GM12878 (cell line): ENCODE measurements around the gene STK17A. TPM values are rescaled to one million over a fixed set of nuclear protein-coding genes. Genes with fewer than 3 reads are reported as not detected.

Experiments
- ATAC-seq: fragments of 200-7000 bp; cut with Tn5 transposase; 3 replicates; pipeline ENCODE4 v1.9.1; 2020; ENCODE audit warnings: mild to moderate bottlenecking, moderate library complexity
- BruUV-seq: library from RNA; stranded (reverse); fragments of 400-500 nt; replicated peaks from 2 replicates; lab custom pipeline; 2021; lab: Mats Ljungman, UMichigan
- CTCF ChIA-PET: fragments of 300-600 bp; sonication (Branson Sonifier 250); formaldehyde crosslinking; extraction: SDS; loops from one replicate; lab custom pipeline; 2021; ENCODE audit warnings: inconsistent platforms; lab: Yijun Ruan, JAX
- POLR2A ChIA-PET: fragments of 350-600 bp; formaldehyde crosslinking; extraction: SDS; loops from one replicate; lab custom pipeline; 2021; ENCODE audit warnings: inconsistent platforms; lab: Charles Lee
- RAD21 ChIA-PET: fragments of 300-600 bp; sonication (Branson Sonifier 250); formaldehyde crosslinking; loops from one replicate; lab custom pipeline; 2023; ENCODE audit warnings: antibody characterized with exemption; ENCODE audit not compliant: unreplicated experiment; lab: Charles Lee
- SMC1A ChIA-PET: fragments of 300-600 bp; sonication (Branson Sonifier 250); formaldehyde crosslinking; loops from one replicate; lab custom pipeline; 2023; ENCODE audit not compliant: unreplicated experiment, uncharacterized antibody; lab: Charles Lee
- DNase-seq: peaks from one replicate; pipeline ENCODE4 v3.0.0-alpha.2; 2011; ENCODE audit warnings: low read depth, low spot score
- FAIRE-seq: peaks from 3 replicates; lab custom pipeline; 2011; peaks lifted over from hg19 to GRCh38; lab: Jason Lieb, UNC
- H2AFZ ChIP-seq: 2 replicates; pipeline ENCODE4 v1.6.0; 2011; ENCODE audit warnings: low read depth, low read length, control low read depth; ENCODE audit not compliant: control insufficient read depth
- H3K27ac ChIP-seq: 2 replicates; pipeline ENCODE4 v1.5.1; 2011; ENCODE audit warnings: control low read depth; ENCODE audit not compliant: control insufficient read depth, insufficient read depth
- H3K27me3 ChIP-seq, 2 experiments: replicated peaks in 1 of 2; 2 replicates each; pipeline versions ENCODE4 v1.6.0 to v1.6.1; 2011; ENCODE audit warnings: low read length in 1 of 2; ENCODE audit not compliant: control insufficient read depth in 2 of 2, insufficient read depth in 2 of 2
- H3K36me3 ChIP-seq, 2 experiments: 2 replicates each; pipeline ENCODE4 v1.5.1; 2011; ENCODE audit warnings: low read length in 1 of 2; ENCODE audit not compliant: control insufficient read depth in 2 of 2, insufficient read depth in 2 of 2
- H3K4me1 ChIP-seq: 2 replicates; pipeline ENCODE4 v1.6.1; 2011; ENCODE audit warnings: mild to moderate bottlenecking, low read length, moderate library complexity, mixed read lengths; ENCODE audit not compliant: control insufficient read depth, insufficient read depth
- H3K4me2 ChIP-seq: 2 replicates; pipeline ENCODE4 v1.6.0; 2011; ENCODE audit warnings: control low read depth; ENCODE audit not compliant: control insufficient read depth, insufficient read depth
- H3K4me3 ChIP-seq: fragments of 200-600 bp; sonication (generic); 2 replicates; pipeline ENCODE4 v1.5.1; 2016
- H3K79me2 ChIP-seq: 2 replicates; pipeline ENCODE4 v1.6.0; 2011; ENCODE audit warnings: low read length; ENCODE audit not compliant: control insufficient read depth, insufficient read depth
- H3K9ac ChIP-seq: 2 replicates; pipeline ENCODE4 v1.8.0; 2011; ENCODE audit warnings: low read length, control low read depth, mixed read lengths; ENCODE audit not compliant: control insufficient read depth, insufficient read depth
- H3K9me3 ChIP-seq: replicated peaks from 3 replicates; pipeline ENCODE4 v1.5.1; 2011; ENCODE audit warnings: mild to moderate bottlenecking, low read length; ENCODE audit not compliant: control insufficient read depth, insufficient read depth
- H4K20me1 ChIP-seq: 2 replicates; pipeline ENCODE4 v1.6.0; 2011; ENCODE audit not compliant: control insufficient read depth, insufficient read depth
- CBX5 ChIP-seq: sonication (generic); IDR thresholded peaks from 2 replicates; pipeline ENCODE4 v1.6.1; 2016; ENCODE audit warnings: low read depth, moderate library complexity, mild to moderate bottlenecking, inconsistent platforms
- IKZF2 ChIP-seq, 2 experiments: fragments of 450-650 bp; IDR thresholded peaks; 2 replicates each; pipeline ENCODE4 v1.6.1; 2017; ENCODE audit warnings: mild to moderate bottlenecking in 2 of 2, moderate library complexity in 2 of 2
- JUNB ChIP-seq: IDR thresholded peaks from 2 replicates; pipeline ENCODE4 v1.6.1; 2016; ENCODE audit warnings: antibody characterized with exemption, mild to moderate bottlenecking
- MTA2 ChIP-seq: fragments of 450-650 bp; IDR thresholded peaks from 2 replicates; pipeline ENCODE4 v1.6.1; 2016; ENCODE audit warnings: low read depth, mild to moderate bottlenecking, moderate library complexity
- MXI1 ChIP-seq: fragments of 150-350 bp; IDR thresholded peaks from 2 replicates; pipeline ENCODE4 v1.6.1; 2011; ENCODE audit warnings: low read depth, mild to moderate bottlenecking, inconsistent platforms, low read length, improper control_type of control experiment
- POU2F2 ChIP-seq: IDR thresholded peaks from 3 replicates; pipeline ENCODE4 v1.6.1; 2011; ENCODE audit warnings: low read depth, mild to moderate bottlenecking, low read length, borderline replicate concordance
- RUNX3 ChIP-seq: IDR thresholded peaks from 2 replicates; pipeline ENCODE4 v1.6.1; 2012; ENCODE audit warnings: low read length, inconsistent platforms
- WRNIP1 ChIP-seq: IDR thresholded peaks from 2 replicates; pipeline ENCODE4 v1.6.1; 2011; ENCODE audit warnings: low read depth, low read length, improper control_type of control experiment, borderline replicate concordance
- ZNF622 ChIP-seq: fragments of 450-650 bp; IDR thresholded peaks from 2 replicates; pipeline ENCODE4 v1.6.1; 2017; ENCODE audit warnings: mild to moderate bottlenecking, inconsistent platforms
- WGBS: methylation state at CpG from one replicate; pipeline ENCODE4 v1.1.6; 2016; ENCODE audit warnings: low lambda C conversion rate; ENCODE audit not compliant: insufficient replicate concordance, insufficient coverage; ENCODE audit errors: missing lambda C conversion rate; 5-methylcytosine and 5-hydroxymethylcytosine counted together
- in situ Hi-C: fragments of 300-500 bp; cut with MboI; formaldehyde crosslinking; loops from 9 replicates; pipeline ENCODE4 v1.14.3; 2018; ENCODE audit warnings: mixed read lengths
- intact Hi-C: fragments of 100-400 bp; cut with micrococcal nuclease; formaldehyde crosslinking; loops from one replicate; pipeline ENCODE4 v1.14.2; 2022; ENCODE audit not compliant: unreplicated experiment
- polyA plus RNA-seq, 11 experiments: library from polyadenylated mRNA; depleted of rRNA in 4 of 11; unstranded in 6 of 11; stranded (reverse) in 5 of 11; fragments of >200 nt; fragmentation: Nextera tagmentation in 4 of 11; fragmentation: Illumina TruSeq in 1 of 11; extraction: Ambion mirVana in 4 of 11; extraction: Trizol in 1 of 11; gene quantifications; 1 replicate in 1 of 11; 2 replicates in 10 of 11; pipeline versions ENCODE4 v1.2.1 to v1.2.3, GENCODE V29; 2011 to 2016; ENCODE audit warnings: inconsistent platforms in 2 of 11, missing spikeins in 2 of 11, low read depth in 1 of 11
- total RNA-seq, 4 experiments: library from RNA; depleted of rRNA in 3 of 4; stranded (reverse); fragments of >200 nt in 3 of 4; fragmentation: Illumina TruSeq in 1 of 4; extraction: Trizol in 1 of 4; gene quantifications; 2 replicates each; pipeline versions ENCODE4 v1.2.1 to v1.2.3, GENCODE V29; 2013 to 2021
- TF ChIP-seq, protein P1 (sequence below): fragments of 450-650 bp; IDR thresholded peaks from 2 replicates; pipeline ENCODE4 v1.6.1; 2018; ENCODE audit warnings: borderline replicate concordance, mild to moderate bottlenecking; ENCODE audit not compliant: partially characterized antibody

The STK17A gene
- total and polyA plus RNA-seq, 10 of the 15 experiments (the other 5 are each of a cell fraction or from before 2014, with no cell fraction given), result 18.5 to 91.6 (median 70.8) TPM

DNA sequence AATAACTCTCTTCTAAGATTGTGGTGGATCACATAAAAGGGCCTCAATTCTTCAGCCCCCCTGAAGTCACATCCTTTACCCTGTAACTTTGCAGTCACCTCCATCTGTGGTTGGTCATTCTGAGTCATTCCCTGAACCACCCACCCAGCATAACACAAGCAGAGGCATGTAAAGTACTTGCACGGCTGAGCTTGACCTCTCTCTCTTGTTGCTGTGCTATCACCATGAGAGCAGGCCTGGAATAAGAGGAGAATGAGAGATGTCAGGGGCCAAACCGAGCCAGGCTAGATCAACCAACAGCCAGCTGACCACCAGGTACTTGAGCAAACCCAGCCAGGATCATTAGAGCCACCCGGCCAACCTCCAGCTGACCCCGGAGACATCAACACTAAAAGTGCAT is 13.5 kb upstream of the STK17A start (continued):
- TF ChIP-seq, protein P1, sequence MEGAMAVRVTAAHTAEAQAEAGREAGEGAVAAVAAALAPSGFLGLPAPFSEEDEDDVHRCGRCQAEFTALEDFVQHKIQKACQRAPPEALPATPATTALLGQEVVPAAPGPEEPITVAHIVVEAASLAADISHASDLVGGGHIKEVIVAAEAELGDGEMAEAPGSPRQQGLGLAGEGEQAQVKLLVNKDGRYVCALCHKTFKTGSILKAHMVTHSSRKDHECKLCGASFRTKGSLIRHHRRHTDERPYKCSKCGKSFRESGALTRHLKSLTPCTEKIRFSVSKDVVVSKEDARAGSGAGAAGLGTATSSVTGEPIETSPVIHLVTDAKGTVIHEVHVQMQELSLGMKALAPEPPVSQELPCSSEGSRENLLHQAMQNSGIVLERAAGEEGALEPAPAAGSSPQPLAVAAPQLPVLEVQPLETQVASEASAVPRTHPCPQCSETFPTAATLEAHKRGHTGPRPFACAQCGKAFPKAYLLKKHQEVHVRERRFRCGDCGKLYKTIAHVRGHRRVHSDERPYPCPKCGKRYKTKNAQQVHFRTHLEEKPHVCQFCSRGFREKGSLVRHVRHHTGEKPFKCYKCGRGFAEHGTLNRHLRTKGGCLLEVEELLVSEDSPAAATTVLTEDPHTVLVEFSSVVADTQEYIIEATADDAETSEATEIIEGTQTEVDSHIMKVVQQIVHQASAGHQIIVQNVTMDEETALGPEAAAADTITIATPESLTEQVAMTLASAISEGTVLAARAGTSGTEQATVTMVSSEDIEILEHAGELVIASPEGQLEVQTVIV, result no peak
- TF ChIP-seq CBX5 (no peak), ZNF622 (no peak)
- TF ChIP-seq, all 136 proteins: peak for 39

DNA sequence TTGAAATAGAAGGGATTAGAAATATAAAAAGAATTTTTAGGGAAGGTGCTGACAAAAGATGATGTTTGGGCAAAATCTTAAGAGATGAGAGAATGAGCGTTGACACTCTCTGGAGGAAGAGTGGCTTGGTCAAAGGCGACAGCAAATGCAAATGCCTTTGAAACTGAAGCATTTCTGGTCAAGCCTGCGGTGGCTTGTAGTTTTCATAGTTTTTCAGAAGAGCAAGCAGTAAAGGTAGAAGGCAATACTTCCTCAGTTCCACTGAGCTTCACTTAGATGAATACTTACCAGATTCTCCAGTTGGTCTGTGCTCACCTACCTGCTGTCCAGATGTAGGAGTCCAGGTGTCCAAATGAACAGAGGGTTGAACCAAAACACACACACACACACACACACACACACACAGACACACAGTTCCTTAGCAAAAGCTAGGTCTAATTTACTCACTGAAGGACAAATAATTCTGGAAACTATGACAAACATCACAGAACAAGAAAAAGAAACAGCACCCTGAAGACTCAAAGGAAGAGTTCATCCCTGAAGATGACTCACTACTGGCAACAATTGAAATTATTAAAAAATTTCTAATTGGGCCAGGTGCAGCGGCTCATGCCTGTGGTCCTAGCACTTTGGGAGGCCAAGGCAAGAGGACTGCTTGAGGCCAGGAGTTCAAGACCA is 12.1 kb upstream of the STK17A start:
- Histone ChIP-seq H3K9me3 (no peaks in the 10 kb centered on the region; the same call in 2 of the 3 replicates), H3K4me1 (peaks cover 28% of the 10 kb centered on the region), H4K20me1 (no peaks in the 10 kb centered on the region), H2AFZ (no peak overlapping the region), H3K9ac (no peak overlapping the region), H3K79me2 (no peaks in the 10 kb centered on the region), H3K4me2 (peak overlapping the region; percentile 26; the same call in 1 of the 2 replicates), H3K4me3 (no peak overlapping the region), H3K27ac (0 out of 2 replicates have a peak overlapping the region, but pooled peaks have one; percentile 12), H3K27me3 (no peaks in the 10 kb centered on the region), H3K36me3 (no peaks in the 10 kb centered on the region)
- ChIA-PET SMC1A (interaction anchor here (0.8 to 4.9 kb wide), 8 partner anchors 11 to 609 kb away, joined by 3 to 37 read pairs (median 4); partner anchors contain the start of gene STK17A), POLR2A (interaction anchor here (1.5 to 1.9 kb wide), 2 partner anchors 53 to 54 kb away, joined by 3 to 5 read pairs; no protein-coding TSS in a partner anchor), CTCF (interaction anchor here (1.0 to 5.7 kb wide), 5 partner anchors 10 to 129 kb away, joined by 3 to 39 read pairs (median 11); partner anchors contain the start of gene STK17A), RAD21 (interaction anchor here (0.5 to 7.3 kb wide), 4 partner anchors 11 to 192 kb away, joined by 4 to 65 read pairs (median 4); partner anchors contain the start of gene STK17A)
- TF ChIP-seq MTA2 (0 out of 2 replicates have a peak, but pooled peaks have one; percentile 22), MXI1 (no peak), WRNIP1 (no peak), POU2F2 (peak; percentile 91; the same call in 2 of the 3 replicates), IKZF2 (IDR thresholded peaks at IDR 0.05) (peak in 1 of 2 experiments; percentile 31; a peak in 2 of 4 replicates), RUNX3 (peak; percentile 63), JUNB (peak; percentile 21; the same call in 1 of the 2 replicates)
- in situ Hi-C loops, result loop anchor here (10.0 kb wide), 1 partner anchor 636 kb away; the partner anchor contains the start of genes MRPL32 and PSMA2
- DNase-seq (no peak), FAIRE-seq (peak; percentile 23), ATAC-seq (peak; percentile 65)
- WGBS, result 0% methylated on average over 4 of the region's 4 CpGs
- BruUV-seq, result no TSS peak
- intact Hi-C loops, result loop anchor here (5.0 kb wide), 1 partner anchor 84 kb away; no protein-coding TSS in a partner anchor
